ENCODE results near the gene ARF1. TPM values are rescaled to one million over a fixed set of nuclear protein-coding genes. Genes with fewer than 3 reads are reported as not detected.

Gene ARF1
- polyA plus RNA-seq, 3 donors, result 580 to 789 (median 603) TPM

- Mint-ChIP-seq H3K27me3 (ENCODE audit: low read depth in 3 of 3) (peaks cover 0 to 5% (median 4%) of the 10 kb centered on the region in 3 donors), H3K4me3 (no peak overlapping the region), H3K36me3 (peaks cover 40 to 57% of the 10 kb centered on the region in 2 donors), H3K9me3 (peaks cover 5 to 16% (median 10%) of the 10 kb centered on the region in 7 donors), H3K4me1 (peaks cover 75% of the 10 kb centered on the region), H3K27ac (peak overlapping the region; percentile 88 to 100 (median 99))
- TF ChIP-seq CTCF (IDR thresholded peaks at IDR 0.05), result no peak
- peaks cover 2 to 44% of the 10 kb centered on the region in 2 donors for H3K36me3 ChIP-seq (replicated peaks in 1 of 2; ENCODE audit: control insufficient read depth in 1 of 2, insufficient read depth in 2 of 2, low read length in 2 of 2)
- intact Hi-C loops (cut with micrococcal nuclease), result no loop called here
- H4K20me1 ChIP-seq (ENCODE audit: insufficient read depth, low read length), result peaks cover 100% of the 10 kb centered on the region
- peaks cover 9 to 15% of the 10 kb centered on the region in 2 donors for H3K9me3 ChIP-seq (replicated peaks in 1 of 2; ENCODE audit: control insufficient read depth in 1 of 2, insufficient read depth in 1 of 2, low read length in 2 of 2)
- 0% methylated on average over 1 of the region's 2 CpGs for WGBS (ENCODE audit: insufficient coverage)
- H3K4me2 ChIP-seq (replicated peaks; ENCODE audit: extremely low read depth, low read length, poor library complexity, severe bottlenecking), result peak overlapping the region; percentile 71
- H3K79me2 ChIP-seq (ENCODE audit: insufficient read depth, low read length), result peaks cover 100% of the 10 kb centered on the region
- peak overlapping the region in 1 of 3 experiments; percentile 64 for H3K4me3 ChIP-seq (replicated peaks in 1 of 3; ENCODE audit: low read depth in 2 of 3, low read length in 3 of 3)
- H3K27ac ChIP-seq (ENCODE audit: low read depth in 1 of 2, low read length in 2 of 2), result peak overlapping the region; percentile 94 to 95
- DNase-seq, result peak in 1 of 3 donors; percentile 51
- H2AFZ ChIP-seq (ENCODE audit: insufficient read depth, low read depth, low read length, poor library complexity, severe bottlenecking), result no peak overlapping the region
- H3K4me1 ChIP-seq (ENCODE audit: control insufficient read depth in 1 of 2, insufficient read depth in 2 of 2, low read length in 2 of 2), result peaks cover 64 to 78% of the 10 kb centered on the region in 2 donors
- peak overlapping the region; percentile 53 for H3K9ac ChIP-seq (ENCODE audit: insufficient read depth, low read length, poor library complexity, severe bottlenecking)
- no peaks in the 10 kb centered on the region for H3K27me3 ChIP-seq (ENCODE audit: control insufficient read depth in 2 of 2, insufficient read depth in 2 of 2, low read length in 2 of 2)
Measured at GRCh38 chr1:228090613-228091081, 8.1 kb downstream of the ARF1 start.

- Histone ChIP-seq H3K9ac (ENCODE audit: insufficient read depth, low read length, poor library complexity, severe bottlenecking) (no peak overlapping the region), H3K27me3 (ENCODE audit: control insufficient read depth in 2 of 2, insufficient read depth in 2 of 2, low read length in 2 of 2) (no peaks in the 10 kb centered on the region), H2AFZ (ENCODE audit: insufficient read depth, low read depth, low read length, poor library complexity, severe bottlenecking) (no peak overlapping the region), H3K27ac (ENCODE audit: low read depth in 1 of 2, low read length in 2 of 2) (peak overlapping the region in 1 of 2 donors; percentile 94), H3K79me2 (ENCODE audit: insufficient read depth, low read length) (peaks cover 100% of the 10 kb centered on the region), H3K4me3 (replicated peaks in 1 of 3; ENCODE audit: low read depth in 2 of 3, low read length in 3 of 3) (peak overlapping the region in 1 of 3 experiments; percentile 64), H3K4me2 (replicated peaks; ENCODE audit: extremely low read depth, low read length, poor library complexity, severe bottlenecking) (no peak overlapping the region), H4K20me1 (ENCODE audit: insufficient read depth, low read length) (peaks cover 100% of the 10 kb centered on the region), H3K9me3 (replicated peaks in 1 of 2; ENCODE audit: control insufficient read depth in 1 of 2, insufficient read depth in 1 of 2, low read length in 2 of 2) (peaks cover 9 to 15% of the 10 kb centered on the region in 2 donors), H3K4me1 (ENCODE audit: control insufficient read depth in 1 of 2, insufficient read depth in 2 of 2, low read length in 2 of 2) (peaks cover 60 to 73% of the 10 kb centered on the region in 2 donors), H3K36me3 (replicated peaks in 1 of 2; ENCODE audit: control insufficient read depth in 1 of 2, insufficient read depth in 2 of 2, low read length in 2 of 2) (peaks cover 7 to 48% of the 10 kb centered on the region in 2 donors)
- peaks cover 74% of the 10 kb centered on the region for H3K4me1 Mint-ChIP-seq
- DNase-seq, result no peak
- 89% methylated on average over 2 of the region's 4 CpGs for WGBS (ENCODE audit: insufficient coverage)
- TF ChIP-seq CTCF (IDR thresholded peaks at IDR 0.05), result no peak
- peaks cover 0 to 5% (median 4%) of the 10 kb centered on the region in 3 donors for H3K27me3 Mint-ChIP-seq (ENCODE audit: low read depth in 3 of 3)
- peak overlapping the region in 6 of 7 donors; percentile 8 to 99 (median 97) for H3K27ac Mint-ChIP-seq
- peaks cover 42 to 58% of the 10 kb centered on the region in 2 donors for H3K36me3 Mint-ChIP-seq
- intact Hi-C loops (cut with micrococcal nuclease), result no loop called here
- no peak overlapping the region for H3K4me3 Mint-ChIP-seq
- H3K9me3 Mint-ChIP-seq, result peaks cover 5 to 16% (median 10%) of the 10 kb centered on the region in 7 donors
Measured at GRCh38 chr1:228091084-228091483, 8.6 kb downstream of the ARF1 start.

Data from CD14-positive monocyte (primary cell).